ENCODE data around the gene NT5C2.
A peak's percentile ranks its signal among the peaks of the same experiment; 100 is the strongest.

The NT5C2 gene

DNA sequence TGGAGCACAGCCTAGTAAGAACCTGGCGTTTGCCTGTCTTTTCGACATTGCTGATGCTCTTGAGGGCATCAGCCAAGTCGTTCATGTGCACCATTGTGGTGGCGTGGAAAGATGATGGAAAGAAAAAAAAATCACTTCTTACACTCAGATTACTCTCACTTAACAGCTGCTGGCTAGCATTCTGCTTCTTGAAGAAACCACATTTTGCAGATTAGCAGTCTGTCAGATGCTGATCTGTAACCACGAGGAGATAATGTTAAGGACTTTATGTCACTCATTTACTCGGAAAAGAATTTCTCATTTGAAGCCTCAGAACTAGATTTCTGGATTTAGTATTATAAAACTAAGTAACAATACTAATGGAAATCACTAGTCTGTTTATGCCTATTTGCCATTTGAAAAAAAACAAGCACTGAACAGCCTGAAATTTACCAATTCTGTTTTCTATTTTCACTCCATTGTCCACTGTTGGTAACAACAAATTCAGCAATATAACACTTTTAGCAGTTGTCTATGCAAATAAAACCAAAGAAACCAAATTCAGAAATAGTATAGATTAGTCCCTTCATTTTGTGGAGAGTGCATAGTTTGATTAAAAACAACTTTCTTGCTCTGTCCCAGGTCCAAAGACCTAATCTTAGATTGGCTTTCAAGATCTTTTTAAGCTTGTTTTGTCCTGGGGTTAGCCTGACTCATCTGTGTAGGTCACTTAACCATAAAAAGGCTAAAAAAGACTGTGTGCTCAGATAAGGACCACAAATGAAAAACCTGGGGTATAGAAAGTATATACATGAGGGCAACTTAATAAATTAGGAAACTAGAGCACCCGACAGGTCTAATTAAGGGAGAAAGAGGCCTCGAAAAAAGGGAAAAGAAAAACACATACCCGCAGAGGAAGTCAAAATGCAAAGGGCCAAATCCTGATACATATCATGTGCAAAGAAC, 67.5 kb downstream of the NT5C2 start:
- Histone ChIP-seq H3K27me3 (no peaks in the 10 kb centered on the region), H3K36me3 (no peaks in the 10 kb centered on the region), H3K4me3 (no peak overlapping the region), H3K9me3 (no peaks in the 10 kb centered on the region), H3K27ac (peak overlapping the region; percentile 37 to 78), H3K4me1 (peaks cover 0 to 71% (median 52%) of the 10 kb centered on the region in 4 donors)
- DNase-seq: no peak
- intact Hi-C loops (cut with DNase I; ENCODE audit: low total_unique reads): no loop called here
- TF ChIP-seq, protein P1, sequence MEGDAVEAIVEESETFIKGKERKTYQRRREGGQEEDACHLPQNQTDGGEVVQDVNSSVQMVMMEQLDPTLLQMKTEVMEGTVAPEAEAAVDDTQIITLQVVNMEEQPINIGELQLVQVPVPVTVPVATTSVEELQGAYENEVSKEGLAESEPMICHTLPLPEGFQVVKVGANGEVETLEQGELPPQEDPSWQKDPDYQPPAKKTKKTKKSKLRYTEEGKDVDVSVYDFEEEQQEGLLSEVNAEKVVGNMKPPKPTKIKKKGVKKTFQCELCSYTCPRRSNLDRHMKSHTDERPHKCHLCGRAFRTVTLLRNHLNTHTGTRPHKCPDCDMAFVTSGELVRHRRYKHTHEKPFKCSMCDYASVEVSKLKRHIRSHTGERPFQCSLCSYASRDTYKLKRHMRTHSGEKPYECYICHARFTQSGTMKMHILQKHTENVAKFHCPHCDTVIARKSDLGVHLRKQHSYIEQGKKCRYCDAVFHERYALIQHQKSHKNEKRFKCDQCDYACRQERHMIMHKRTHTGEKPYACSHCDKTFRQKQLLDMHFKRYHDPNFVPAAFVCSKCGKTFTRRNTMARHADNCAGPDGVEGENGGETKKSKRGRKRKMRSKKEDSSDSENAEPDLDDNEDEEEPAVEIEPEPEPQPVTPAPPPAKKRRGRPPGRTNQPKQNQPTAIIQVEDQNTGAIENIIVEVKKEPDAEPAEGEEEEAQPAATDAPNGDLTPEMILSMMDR (IDR thresholded peaks at IDR 0.05): no peak

DNA sequence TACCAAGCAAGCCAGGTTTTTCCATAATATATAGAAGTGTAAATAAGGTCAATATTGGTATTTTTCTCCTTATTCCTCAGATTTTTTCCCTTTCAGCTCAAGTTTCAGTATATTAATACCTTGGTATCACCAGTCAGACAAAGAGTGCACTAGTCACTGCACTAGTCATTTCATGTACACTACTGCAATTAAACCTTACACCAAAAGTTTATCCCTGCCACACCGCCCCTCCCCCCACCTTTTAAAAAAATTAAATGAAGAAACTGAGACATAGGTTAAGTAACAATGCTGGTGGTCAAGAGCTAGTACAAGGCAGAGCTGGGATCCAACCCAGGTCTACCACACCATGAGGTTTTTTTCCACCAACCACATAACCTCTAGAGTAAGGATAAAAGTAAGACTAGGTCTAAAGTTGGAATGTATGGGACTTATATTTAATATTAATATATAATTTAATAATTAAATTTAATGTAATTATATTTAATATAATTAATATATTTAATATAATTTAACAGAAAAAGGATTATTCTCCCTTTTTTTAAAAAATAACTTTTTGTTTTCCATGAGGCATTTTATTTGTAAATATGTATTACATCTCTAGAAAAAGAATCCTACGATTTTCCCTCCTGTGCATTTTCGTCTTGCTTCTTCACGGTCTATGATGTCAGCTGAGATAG, 68.5 kb downstream of the NT5C2 start:
- Histone ChIP-seq H3K27me3 (no peaks in the 10 kb centered on the region), H3K4me3 (no peak overlapping the region), H3K4me1 (peaks cover 0 to 82% (median 61%) of the 10 kb centered on the region in 4 donors), H3K27ac (peak overlapping the region; percentile 66 to 78), H3K36me3 (no peaks in the 10 kb centered on the region), H3K9me3 (no peaks in the 10 kb centered on the region)
- DNase-seq: no peak
- TF ChIP-seq, protein P1 (IDR thresholded peaks at IDR 0.05): no peak
- intact Hi-C loops (cut with DNase I; ENCODE audit: low total_unique reads): no loop called here

DNA sequence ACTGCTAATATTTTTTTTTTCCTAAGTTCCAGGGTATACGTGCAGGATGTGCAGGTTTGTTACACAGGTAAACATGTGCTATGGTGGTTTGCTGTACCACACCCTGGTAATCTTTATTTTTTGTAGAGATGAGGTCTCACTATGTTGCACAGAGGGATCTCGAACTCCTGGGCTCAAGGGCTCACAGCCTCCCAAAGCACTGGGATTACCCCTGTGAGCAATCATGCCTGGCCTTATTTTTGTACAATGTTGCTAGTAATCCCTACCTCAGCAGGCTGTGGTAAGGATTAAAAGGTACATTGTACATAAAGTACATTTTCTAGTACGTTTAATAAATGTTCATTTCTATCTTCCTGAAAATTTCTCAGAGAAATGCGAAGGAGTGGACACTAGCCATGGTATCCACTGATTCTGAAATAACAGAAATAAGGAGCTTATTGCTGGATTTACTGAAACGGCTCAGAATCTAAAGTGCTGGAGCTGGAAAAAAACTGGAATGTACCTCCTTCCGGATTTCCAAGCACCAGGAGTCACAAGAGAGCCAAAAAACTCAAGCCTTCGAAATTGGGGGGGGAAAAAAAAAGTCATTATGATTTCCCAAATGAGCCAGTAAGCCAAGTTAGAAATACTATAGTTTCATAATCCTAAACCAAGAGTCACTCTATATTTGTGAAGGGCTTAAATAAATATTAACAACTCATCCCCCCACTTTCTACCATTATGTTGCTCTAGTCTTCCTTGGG, 69.6 kb downstream of the NT5C2 start:
- TF ChIP-seq, protein P1 (IDR thresholded peaks at IDR 0.05): peak; percentile 13 to 19
- H3K9me3 ChIP-seq: no peaks in the 10 kb centered on the region
- H3K36me3 ChIP-seq: no peaks in the 10 kb centered on the region
- no peaks in the 10 kb centered on the region for H3K27me3 ChIP-seq
- H3K4me1 ChIP-seq: peaks cover 0 to 93% (median 67%) of the 10 kb centered on the region in 4 donors
- intact Hi-C loops (cut with DNase I; ENCODE audit: low total_unique reads): no loop called here
- no peak for DNase-seq
- peak overlapping the region; percentile 66 to 78 for H3K27ac ChIP-seq
- peak overlapping the region; percentile 1 to 6 for H3K4me3 ChIP-seq

DNA sequence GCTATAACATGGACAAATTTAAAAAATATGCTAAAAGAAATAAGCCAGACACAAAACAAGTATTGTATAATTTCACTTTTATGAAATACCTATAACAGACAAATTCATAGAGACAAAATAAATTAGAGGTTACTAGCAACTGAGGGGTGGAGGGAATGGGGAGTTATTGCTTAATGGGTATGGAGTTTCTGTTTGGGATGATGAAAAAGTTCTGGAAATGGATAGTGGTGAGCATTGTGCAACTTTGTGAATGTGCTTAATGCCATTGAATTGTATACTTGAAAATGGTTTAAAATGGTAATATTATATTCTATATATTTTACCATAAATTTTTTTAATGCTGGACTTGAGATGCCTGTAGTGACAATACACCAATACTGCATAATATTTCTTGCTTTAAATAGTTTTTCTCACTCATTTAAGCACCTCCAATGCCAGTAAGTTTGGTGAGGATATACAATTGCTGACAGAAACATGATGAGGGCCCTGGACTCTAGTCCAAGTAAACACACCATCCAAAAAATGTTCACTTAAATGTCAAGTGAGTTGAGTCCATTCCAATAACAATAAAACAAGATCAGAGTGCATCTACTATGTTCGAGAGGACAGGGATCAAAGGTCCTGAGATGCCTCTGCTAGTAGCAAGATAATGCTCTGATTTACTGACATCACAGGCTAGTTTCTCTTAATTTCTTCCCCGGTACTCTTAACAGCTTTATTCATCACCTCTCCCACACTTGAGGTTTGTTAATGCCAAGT, 71.9 kb downstream of the NT5C2 start:
- no peak for DNase-seq
- Histone ChIP-seq H3K36me3 (no peaks in the 10 kb centered on the region), H3K27me3 (no peaks in the 10 kb centered on the region), H3K4me3 (no peak overlapping the region), H3K27ac (peak overlapping the region; percentile 66 to 78), H3K9me3 (no peaks in the 10 kb centered on the region), H3K4me1 (peaks cover 0 to 98% (median 66%) of the 10 kb centered on the region in 4 donors)
- TF ChIP-seq, protein P1 (IDR thresholded peaks at IDR 0.05): no peak
- intact Hi-C loops (cut with DNase I; ENCODE audit: low total_unique reads): no loop called here

DNA sequence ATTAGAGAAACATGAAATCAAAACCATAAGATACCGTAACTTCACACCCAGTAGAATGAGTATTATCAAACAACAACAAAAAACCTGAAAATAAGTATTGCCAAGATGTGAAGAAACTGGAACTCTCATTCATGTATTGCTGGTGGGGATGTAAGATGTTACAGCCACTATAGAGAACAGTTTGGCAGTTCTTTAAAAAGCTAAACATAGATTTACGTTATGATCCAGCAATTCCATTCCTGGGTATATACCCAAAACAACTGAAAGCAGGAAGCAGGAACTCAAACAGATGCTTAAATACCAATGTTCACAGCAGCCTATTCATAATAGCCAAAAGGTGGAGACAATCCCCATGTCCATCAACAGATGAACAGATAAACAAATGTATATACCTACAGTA, 72.5 kb downstream of the NT5C2 start:
- Histone ChIP-seq H3K27ac (peak overlapping the region; percentile 66 to 78), H3K4me3 (no peak overlapping the region), H3K4me1 (peaks cover 0 to 96% (median 60%) of the 10 kb centered on the region in 4 donors), H3K27me3 (no peaks in the 10 kb centered on the region), H3K36me3 (no peaks in the 10 kb centered on the region), H3K9me3 (no peaks in the 10 kb centered on the region)
- DNase-seq: no peak
- intact Hi-C loops (cut with DNase I; ENCODE audit: low total_unique reads): no loop called here
- TF ChIP-seq, protein P1 (IDR thresholded peaks at IDR 0.05): no peak

All from tibial artery (tissue), 4 donors.